DMS53 treated with DMSO at 0.1 percent for 48 hours (cell line): ENCODE data around the gene OR10W1.

Experiments
- DNase-seq: peaks from one replicate; lab custom pipeline; 2025; ENCODE audit not compliant: unreplicated experiment; lab: John Stamatoyannopoulos, UW

The OR10W1 gene

DNA sequence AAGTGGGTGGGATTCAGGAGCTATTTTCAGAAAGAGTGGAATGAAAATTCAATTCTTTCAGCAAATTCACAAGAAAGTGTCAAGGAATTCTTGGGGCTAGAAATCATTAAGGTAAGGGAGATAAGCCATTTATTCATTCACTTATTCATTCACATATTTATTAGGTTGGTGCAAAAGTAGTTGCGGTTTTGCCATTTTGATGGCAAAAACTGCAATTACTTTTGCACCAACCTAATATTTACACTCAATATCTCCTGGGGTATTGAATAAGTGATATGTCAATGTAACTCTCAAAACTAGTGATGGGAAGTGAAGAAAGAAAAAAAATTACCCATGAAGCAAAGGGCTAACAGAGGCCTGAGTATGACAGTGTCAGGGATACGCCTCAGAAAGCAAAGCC lies at the start of gene OR10W1:
Gene OR10W1 (minus strand): TSS at position 119 of the 400 bp plus-strand sequence. CDS start 402 bp downstream, outside the sequence.
- no peak for DNase-seq

GRCh38 chr11:58316142-58316541 lies 48.1 kb upstream of the OR10W1 start:
- DNase-seq, result no peak

GRCh38 chr11:58301576-58301975 lies 33.5 kb upstream of the OR10W1 start:
- DNase-seq, result no peak

DNA sequence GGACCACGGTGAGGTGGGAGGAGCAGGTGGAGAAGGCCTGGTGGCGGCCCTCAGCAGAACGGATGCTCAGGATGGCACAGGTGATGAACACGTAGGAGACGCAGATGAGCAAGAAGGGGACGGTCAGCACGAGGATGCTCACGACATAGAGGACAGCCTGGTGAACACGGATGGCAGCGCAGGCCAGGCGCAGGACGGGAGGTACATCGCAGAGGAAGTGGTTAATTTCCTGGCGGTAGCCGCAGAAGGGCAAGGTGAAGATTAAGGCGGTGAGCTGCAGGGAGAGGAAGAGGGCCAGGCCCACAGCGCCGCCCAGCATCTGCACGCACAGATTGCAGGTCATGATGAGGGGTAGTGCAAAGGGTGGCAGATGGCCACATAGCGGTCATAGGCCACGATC lies 24.0 kb upstream of the OR10W1 start:
- no peak for DNase-seq

DNA sequence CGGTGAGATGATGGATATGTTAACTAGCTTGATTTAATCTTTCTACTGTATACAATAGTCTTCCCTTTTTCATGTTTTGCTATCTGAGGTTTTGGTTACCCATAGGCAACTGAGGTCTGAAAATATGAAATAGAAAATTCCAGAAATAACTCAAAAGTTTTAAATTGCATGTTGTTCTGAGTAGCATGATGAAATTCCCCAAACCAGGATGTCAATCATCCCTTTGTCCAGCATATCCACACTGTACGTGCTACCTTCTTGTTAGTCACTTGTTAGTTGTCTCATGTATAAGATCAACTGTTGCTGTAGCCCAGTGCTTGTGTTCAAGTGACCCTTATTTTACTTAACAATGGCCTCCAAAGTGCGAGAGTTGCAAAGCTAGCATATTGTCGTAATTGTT lies 21.2 kb upstream of the OR10W1 start:
- no peak for DNase-seq

DNA sequence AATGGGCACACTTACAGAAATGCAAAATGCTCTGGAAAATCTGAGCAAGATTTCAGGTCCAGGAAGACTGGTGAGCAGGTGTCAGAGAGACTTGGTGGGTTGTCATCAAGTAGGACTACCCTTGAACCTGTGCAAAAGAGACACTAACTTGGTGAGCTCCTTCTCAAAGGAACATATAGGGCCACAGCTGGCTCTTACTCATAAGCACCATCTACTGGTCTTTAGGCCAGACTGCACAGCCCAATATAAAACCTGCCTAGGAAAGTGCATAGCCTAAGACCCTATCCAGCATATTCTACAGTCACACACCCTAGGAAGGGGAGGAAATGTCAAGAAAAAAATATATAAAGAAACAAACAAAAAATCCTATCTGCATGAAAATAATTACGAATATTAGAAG lies 18.2 kb upstream of the OR10W1 start:
- DNase-seq, result peak; percentile 0

GRCh38 chr11:58285483-58286040 lies 17.5 kb upstream of the OR10W1 start:
- no peak for DNase-seq

- DNase-seq, result no peak
These were observed 8.1 kb upstream of the OR10W1 start for GRCh38 chr11:58276151-58276550.

DNA sequence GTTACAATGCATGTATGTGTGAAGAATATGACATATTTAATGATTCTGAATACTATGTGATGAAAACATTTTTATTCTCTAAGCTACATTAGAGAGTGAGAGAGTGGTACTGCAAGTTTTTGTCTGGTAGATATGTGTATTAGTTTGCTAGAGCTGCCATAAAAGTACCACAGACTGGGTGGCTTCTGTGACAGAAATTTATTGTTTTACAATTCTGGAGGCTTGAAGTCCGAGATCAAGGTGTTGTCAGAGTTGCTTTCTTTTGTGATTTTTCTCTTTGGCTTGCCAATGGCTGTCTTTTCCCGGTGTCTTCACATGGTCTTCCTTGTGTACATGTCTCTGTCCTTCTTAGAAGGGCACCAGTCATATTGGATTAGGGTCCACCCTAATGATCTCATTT lies 6.9 kb upstream of the OR10W1 start:
- DNase-seq, result no peak

DNA sequence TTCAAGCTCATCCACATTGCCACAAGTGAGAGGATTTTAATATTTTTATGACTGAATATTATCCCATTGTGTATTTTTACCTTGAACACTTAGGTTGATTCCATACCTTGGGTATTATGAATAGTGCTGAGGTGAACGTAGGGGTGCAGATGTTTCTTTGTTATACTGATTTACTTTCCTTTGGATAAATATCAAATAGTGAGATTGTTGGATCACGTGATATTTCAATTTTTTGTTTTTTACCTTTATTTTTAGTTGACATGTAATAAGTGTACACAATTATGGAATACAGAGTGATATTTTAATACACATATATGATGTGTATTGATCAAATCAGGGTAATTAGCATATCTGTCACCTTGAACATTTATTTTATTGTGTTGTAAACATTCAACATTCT lies 8.1 kb downstream of the OR10W1 start:
- DNase-seq, result no peak

GRCh38 chr11:58254936-58255335 lies 13.1 kb downstream of the OR10W1 start:
- DNase-seq, result no peak

- DNase-seq, result no peak
These were observed 24.1 kb downstream of the OR10W1 start for GRCh38 chr11:58243954-58244353.

DNA sequence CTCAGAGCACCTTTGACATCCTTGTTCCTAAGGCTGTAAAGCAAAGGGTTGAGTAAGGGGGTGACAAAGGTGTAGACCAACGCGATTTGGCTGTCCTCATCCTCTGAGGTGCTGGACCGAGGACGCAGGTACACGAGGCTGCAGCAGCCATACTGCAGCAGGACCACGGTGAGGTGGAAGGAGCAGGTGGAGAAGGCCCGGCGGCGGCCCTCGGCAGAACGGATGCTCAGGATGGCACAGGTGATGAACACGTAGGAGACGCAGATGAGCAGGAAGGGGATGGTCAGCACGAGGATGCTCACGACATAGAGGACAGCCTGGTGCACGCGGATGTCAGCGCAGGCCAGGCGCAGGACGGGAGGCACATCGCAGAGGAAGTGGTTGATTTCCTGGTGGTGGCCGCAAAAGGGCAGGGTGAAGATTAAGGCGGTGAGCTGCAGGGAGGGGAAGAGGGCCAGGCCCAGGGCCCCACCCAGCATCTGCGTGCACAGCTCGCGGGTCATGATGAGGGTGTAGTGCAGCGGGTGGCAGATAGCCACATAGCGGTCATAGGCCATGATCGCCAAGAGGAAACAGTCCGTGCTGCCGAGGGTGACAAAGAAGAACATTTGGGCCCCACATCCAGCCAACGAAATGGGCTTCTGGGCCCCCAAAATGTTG lies 40.0 kb downstream of the OR10W1 start:
- DNase-seq, result no peak

GRCh38 chr11:58222721-58223120 lies 45.3 kb downstream of the OR10W1 start:
- no peak for DNase-seq
